HG03439 (cell line): Measurements from ENCODE around the gene CCDC39.
"Not testable (repeated sequence)": the region's sequence is repeated elsewhere in the genome, so short reads cannot be mapped to it uniquely, and the experiment has no call there.

Experiments
- ATAC-seq: cut with Tn5 transposase; IDR thresholded peaks from one replicate; pipeline ENCODE4 v1.9.1; 2021; ENCODE audit warnings: mild to moderate bottlenecking, moderate library complexity; ENCODE audit not compliant: unreplicated experiment

Gene CCDC39

GRCh38 chr3:180626844-180627243 lies 52.4 kb downstream of the CCDC39 start:
- ATAC-seq: peak; percentile 87

- ATAC-seq: peak; percentile 62
These were observed 54.6 kb downstream of the CCDC39 start for GRCh38 chr3:180624714-180625113.

- ATAC-seq: no peak
These were observed 59.6 kb downstream of the CCDC39 start for GRCh38 chr3:180619723-180620122.

GRCh38 chr3:180618563-180618962 lies 60.7 kb downstream of the CCDC39 start:
- ATAC-seq: not testable (repeated sequence)

- no peak for ATAC-seq
These were observed 62.2 kb downstream of the CCDC39 start for GRCh38 chr3:180617049-180617448.

GRCh38 chr3:180615954-180616353 lies 63.3 kb downstream of the CCDC39 start:
- no peak for ATAC-seq

GRCh38 chr3:180612364-180612763 lies 66.9 kb downstream of the CCDC39 start:
- no peak for ATAC-seq

GRCh38 chr3:180611006-180611405 lies 68.3 kb downstream of the CCDC39 start:
- ATAC-seq: no peak

GRCh38 chr3:180601688-180602666 lies 77.3 kb downstream of the CCDC39 start, which contains the start of gene TTC14:
Gene TTC14 (plus strand): TSS chr3:180602163. CDS start chr3:180602262, 99 bp downstream.
- peak; percentile 98 for ATAC-seq

- ATAC-seq: no peak
These were observed 78.8 kb downstream of the CCDC39 start for GRCh38 chr3:180600473-180600872.

GRCh38 chr3:180595559-180595935 lies 83.7 kb downstream of the CCDC39 start:
- no peak for ATAC-seq

- no peak for ATAC-seq
These were observed 84.4 kb downstream of the CCDC39 start for GRCh38 chr3:180594631-180595558.

GRCh38 chr3:180593631-180594030 lies 85.7 kb downstream of the CCDC39 start:
- not testable (repeated sequence) for ATAC-seq

- no peak for ATAC-seq
These were observed 88.9 kb downstream of the CCDC39 start for GRCh38 chr3:180590396-180590795.

- no peak for ATAC-seq
These were observed 98.4 kb downstream of the CCDC39 start for GRCh38 chr3:180580934-180581333.

GRCh38 chr3:180575571-180575970 lies 103.7 kb downstream of the CCDC39 start:
- no peak for ATAC-seq

- peak; percentile 75 for ATAC-seq
These were observed 107.3 kb downstream of the CCDC39 start for GRCh38 chr3:180571831-180572598.

- ATAC-seq: no peak
These were observed 109.1 kb downstream of the CCDC39 start for GRCh38 chr3:180570238-180570637.

- no peak for ATAC-seq
These were observed 114.6 kb downstream of the CCDC39 start for GRCh38 chr3:180564676-180565075.
